MM.1S (cell line): ENCODE measurements around the gene ARSD.

Experiments
- CTCF ChIP-seq: fragments of 300-600 bp; sonication (generic); IDR thresholded peaks from 2 replicates; pipeline ENCODE4 v1.5.1; 2016; ENCODE audit warnings: antibody characterized with exemption, low read length, mixed read lengths
- EZH2 ChIP-seq: fragments of 300-600 bp; sonication (generic); optimal IDR thresholded peaks from 2 replicates; pipeline ENCODE3; 2017; ENCODE audit warnings: low read depth, mild to moderate bottlenecking, antibody characterized with exemption, low read length, mixed read lengths

DNA sequence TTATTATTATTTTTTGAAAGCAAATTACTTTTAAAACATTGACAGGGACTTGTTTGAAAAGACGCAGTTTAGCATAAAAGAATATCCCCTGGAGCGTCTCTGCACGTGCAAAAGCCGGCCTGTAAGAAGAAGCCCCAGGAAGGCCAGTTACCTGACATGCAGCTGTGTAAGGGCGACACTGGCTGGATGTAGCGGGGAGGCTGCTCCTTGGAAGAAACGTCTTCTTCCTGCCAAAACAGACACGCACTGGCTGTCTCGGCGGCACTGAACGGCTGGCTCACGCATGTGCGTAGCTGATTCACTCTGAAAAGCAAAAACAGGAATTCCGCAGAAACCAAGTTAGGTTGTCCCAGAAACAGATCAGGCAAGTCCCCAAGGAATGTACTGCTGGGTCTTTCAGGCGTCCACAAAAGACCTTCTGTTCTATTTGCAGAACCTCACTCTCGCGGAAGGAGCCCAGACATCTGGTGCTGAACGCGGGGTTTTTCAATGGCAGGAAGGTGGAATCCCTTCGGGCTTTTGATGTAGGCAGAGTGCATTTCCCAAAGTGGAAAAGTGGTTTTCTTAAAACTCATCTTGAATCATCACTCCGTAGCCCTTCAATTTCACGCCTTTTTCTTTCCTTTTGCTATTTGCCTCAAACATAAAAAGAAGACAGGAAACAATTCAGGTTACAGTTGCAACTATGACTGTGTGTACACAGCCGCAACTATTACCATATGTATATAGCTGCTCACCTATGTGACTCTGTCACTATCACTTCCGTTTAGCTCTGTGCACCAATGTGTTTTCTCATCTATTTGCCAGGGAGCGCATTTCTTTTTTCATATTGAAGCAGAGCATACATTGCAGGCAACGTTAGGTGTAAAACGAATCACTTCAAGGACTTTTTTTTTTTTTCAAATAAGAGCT lies 39.1 kb upstream of the ARSD start:
- TF ChIP-seq EZH2 = no peak
- no peak for TF ChIP-seq CTCF
